DND-41 (cell line): ENCODE measurements around the gene NIPAL3.

ENCODE experiments used
- EZH2 ChIP-seq: IDR thresholded peaks from 3 replicates; pipeline ENCODE4 v1.6.1; 2012; ENCODE audit warnings: borderline replicate concordance, low read depth, mild to moderate bottlenecking, moderate library complexity, low read length, inconsistent platforms; ENCODE audit not compliant: severe bottlenecking
- TF ChIP-seq, protein P1 (sequence below): IDR thresholded peaks from 2 replicates; pipeline ENCODE4 v1.5.1; 2012; ENCODE audit warnings: borderline replicate concordance, low read length, moderate library complexity, mild to moderate bottlenecking; ENCODE audit not compliant: poor library complexity, severe bottlenecking; ENCODE audit errors: extremely low read depth

DNA sequence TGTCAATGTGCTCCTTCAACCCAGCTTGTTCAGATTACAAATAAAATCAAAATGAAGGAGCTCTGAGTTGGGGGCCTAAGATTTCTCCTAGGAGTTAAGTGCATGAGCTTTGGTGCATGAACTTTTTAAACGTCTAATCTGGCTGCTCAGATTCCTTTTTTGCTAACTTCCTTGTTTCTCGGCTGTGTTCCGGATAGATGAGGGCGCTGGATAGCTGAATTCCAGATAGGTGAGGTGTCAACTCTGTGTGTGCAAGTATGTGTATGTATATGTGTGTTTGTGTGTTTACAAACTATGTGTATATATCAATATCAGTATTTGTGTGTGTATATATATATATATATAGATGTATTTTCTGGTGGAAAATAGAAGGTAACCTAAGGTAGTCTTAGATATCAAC is 49.5 kb downstream of the NIPAL3 start:
- TF ChIP-seq, protein P1, sequence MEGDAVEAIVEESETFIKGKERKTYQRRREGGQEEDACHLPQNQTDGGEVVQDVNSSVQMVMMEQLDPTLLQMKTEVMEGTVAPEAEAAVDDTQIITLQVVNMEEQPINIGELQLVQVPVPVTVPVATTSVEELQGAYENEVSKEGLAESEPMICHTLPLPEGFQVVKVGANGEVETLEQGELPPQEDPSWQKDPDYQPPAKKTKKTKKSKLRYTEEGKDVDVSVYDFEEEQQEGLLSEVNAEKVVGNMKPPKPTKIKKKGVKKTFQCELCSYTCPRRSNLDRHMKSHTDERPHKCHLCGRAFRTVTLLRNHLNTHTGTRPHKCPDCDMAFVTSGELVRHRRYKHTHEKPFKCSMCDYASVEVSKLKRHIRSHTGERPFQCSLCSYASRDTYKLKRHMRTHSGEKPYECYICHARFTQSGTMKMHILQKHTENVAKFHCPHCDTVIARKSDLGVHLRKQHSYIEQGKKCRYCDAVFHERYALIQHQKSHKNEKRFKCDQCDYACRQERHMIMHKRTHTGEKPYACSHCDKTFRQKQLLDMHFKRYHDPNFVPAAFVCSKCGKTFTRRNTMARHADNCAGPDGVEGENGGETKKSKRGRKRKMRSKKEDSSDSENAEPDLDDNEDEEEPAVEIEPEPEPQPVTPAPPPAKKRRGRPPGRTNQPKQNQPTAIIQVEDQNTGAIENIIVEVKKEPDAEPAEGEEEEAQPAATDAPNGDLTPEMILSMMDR: no peak
- TF ChIP-seq EZH2: no peak
